ENCODE data around the gene EXOSC5.

EXOSC5 gene

DNA sequence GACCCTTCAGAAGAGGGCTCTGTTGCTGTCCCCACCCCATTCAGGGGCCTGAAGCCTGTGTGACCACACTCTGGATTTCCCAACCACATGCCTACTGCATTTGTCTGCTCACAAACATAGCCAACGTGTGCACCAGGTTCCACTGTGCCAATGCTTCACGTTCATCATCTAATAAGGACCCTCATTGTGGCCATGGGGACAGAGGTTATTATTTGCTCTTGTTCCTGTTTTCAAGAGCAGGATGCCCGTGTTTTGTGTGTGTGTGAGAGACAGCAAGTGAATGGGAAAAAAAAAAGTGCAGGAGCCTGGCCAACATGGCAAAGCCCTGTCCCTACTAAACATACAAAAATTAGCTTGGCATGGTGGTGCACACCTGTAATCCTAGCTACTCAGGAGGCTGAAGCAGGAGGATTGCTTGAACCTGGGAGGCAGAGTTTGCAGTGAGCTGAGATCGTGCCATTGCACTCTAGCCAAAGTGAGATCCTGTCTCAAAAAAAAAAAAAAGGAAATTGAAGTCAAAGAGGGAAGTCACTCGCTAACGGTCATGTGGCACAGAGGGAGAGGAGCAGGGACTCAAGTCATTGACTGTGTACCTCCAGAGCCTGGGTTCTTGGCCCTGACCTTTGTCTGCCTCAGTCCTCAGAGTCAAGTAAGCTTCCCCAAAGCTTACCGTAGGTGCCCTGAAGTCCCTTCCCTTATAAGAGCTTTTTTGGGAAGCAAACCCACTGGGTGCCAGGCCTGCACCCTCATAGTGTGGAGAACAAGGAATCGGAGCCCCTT, 23.1 kb upstream of the EXOSC5 start:
- H3K27ac ChIP-seq: peak overlapping the region in 1 of 2 donors; percentile 37
- no peak for DNase-seq (ENCODE audit: low spot score)
- TF ChIP-seq, protein P1, sequence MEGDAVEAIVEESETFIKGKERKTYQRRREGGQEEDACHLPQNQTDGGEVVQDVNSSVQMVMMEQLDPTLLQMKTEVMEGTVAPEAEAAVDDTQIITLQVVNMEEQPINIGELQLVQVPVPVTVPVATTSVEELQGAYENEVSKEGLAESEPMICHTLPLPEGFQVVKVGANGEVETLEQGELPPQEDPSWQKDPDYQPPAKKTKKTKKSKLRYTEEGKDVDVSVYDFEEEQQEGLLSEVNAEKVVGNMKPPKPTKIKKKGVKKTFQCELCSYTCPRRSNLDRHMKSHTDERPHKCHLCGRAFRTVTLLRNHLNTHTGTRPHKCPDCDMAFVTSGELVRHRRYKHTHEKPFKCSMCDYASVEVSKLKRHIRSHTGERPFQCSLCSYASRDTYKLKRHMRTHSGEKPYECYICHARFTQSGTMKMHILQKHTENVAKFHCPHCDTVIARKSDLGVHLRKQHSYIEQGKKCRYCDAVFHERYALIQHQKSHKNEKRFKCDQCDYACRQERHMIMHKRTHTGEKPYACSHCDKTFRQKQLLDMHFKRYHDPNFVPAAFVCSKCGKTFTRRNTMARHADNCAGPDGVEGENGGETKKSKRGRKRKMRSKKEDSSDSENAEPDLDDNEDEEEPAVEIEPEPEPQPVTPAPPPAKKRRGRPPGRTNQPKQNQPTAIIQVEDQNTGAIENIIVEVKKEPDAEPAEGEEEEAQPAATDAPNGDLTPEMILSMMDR (IDR thresholded peaks at IDR 0.05): no peak

DNA sequence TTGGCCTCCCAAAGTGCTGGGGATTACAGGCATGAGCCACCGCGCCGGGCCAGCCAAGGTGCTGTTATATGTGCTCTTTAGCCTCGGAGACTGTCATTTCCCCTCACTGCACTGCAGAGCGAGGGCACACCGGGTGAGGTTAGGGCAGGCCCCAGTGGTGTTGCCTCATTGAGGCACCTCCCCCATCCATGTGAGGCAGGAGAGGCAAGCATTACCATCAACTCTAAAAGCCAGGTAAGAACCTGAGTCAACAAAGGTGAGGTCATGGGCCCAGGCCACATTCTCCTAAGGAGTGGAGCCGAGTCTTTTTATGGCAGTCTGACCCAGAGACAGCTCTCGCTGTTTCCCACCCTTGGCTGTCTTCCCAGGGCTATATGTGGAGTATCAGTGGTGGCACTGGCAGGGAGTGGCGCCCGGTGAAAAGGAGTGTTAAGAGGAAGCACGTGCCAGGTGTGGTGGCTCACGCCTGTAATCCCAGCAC, 19.1 kb upstream of the EXOSC5 start:
- no peak for DNase-seq (ENCODE audit: low spot score)
- H3K27ac ChIP-seq: no peak overlapping the region
- H3K4me3 ChIP-seq: no peak overlapping the region
- TF ChIP-seq, protein P1 (IDR thresholded peaks at IDR 0.05): no peak

More for the DNA sequence above, 23.1 kb upstream of the EXOSC5 start:
- no peak overlapping the region for H3K4me3 ChIP-seq

DNA sequence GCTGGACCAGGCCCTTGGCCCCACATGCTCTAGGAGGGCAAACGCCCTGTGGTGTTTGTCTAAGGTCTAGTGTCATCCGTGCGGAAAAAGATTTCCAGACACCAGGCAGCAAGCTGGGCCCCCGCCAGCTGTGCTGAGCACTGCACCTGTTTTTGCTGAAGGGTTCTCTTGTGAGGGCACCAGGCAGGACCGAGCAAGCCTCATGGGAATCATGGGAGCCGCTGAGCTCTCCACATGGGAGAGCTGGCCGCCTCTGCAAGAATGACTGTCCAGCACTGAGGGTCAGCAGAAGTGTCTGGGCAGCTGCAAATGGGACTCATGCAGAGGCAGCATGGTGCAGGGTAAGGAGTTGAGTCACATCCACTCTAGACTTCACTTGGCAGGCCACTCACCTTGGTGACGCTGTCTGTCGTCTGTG, 18.0 kb upstream of the EXOSC5 start:
- H3K27ac ChIP-seq: no peak overlapping the region
- H3K4me3 ChIP-seq: no peak overlapping the region
- no peak for DNase-seq (ENCODE audit: low spot score)

DNA sequence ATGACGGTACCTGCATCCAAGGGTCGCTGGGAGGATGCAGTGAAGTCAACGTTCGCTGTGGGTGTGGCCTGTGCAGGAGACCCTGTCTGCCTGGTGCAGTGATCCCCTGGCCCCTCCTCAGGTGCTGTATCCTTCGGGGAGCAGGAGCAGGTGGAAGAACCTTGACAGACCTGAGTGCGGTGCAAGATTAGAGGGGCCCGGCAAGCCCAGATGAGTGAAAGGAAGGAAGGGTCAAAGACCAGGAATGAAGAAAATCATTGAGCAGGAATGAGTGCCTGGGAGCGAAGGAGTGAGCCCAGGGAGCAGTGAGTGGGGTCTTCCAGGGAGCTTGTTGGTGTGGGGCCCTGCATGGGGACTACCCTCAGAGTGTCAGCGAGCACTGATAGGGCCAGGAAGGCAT, 17.3 kb upstream of the EXOSC5 start:
- Histone ChIP-seq H3K4me3 (no peak overlapping the region), H3K27ac (no peak overlapping the region)
- DNase-seq (ENCODE audit: low spot score): no peak
- TF ChIP-seq, protein P1 (IDR thresholded peaks at IDR 0.05): no peak

More for the DNA sequence above, 18.0 kb upstream of the EXOSC5 start:
- TF ChIP-seq, protein P1 (IDR thresholded peaks at IDR 0.05): no peak

DNA sequence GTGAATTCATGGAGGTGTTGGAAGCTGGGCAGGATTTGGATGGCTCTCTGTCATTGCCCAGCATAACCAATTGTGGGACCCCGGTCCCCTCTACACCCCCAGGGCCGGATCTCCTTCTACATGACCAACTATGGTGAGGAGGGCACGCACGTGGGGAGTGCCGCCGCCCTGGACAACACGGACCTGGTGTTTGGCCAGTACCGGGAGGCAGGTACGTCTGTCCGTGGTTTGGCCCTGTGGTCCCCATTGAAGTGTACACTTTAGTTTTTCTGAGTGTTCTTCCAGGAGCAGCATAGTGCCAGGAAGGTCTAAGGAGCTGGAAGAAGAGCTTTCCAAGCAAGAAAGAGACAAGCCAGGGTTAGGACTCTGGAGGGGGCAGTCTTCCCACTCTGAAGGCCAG, 16.8 kb upstream of the EXOSC5 start:
- Histone ChIP-seq H3K27ac (no peak overlapping the region), H3K4me3 (no peak overlapping the region)
- DNase-seq (ENCODE audit: low spot score): no peak
- TF ChIP-seq, protein P1 (IDR thresholded peaks at IDR 0.05): no peak

DNA sequence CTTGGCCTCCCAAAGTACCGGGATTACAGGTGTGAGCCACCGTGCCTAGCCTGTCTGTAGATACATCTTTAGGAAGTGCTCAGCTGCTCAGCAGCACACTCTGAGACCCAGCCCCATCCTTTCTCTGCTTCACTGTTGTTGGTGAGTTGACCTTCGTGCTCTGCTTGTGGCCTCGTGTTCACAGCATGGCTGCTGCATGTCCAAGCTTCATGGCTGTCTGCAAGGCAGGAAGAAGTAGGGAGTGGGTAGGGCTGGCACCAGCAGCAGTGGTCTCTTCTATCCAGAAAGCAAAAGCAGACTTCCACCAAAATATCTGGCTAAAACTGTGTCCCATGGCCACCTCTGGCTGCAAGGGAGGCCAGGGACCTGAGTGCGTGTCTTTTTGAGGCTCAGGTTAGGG, 15.8 kb upstream of the EXOSC5 start:
- no peak overlapping the region for H3K27ac ChIP-seq
- TF ChIP-seq, protein P1 (IDR thresholded peaks at IDR 0.05): no peak
- no peak overlapping the region for H3K4me3 ChIP-seq
- DNase-seq (ENCODE audit: low spot score): no peak

DNA sequence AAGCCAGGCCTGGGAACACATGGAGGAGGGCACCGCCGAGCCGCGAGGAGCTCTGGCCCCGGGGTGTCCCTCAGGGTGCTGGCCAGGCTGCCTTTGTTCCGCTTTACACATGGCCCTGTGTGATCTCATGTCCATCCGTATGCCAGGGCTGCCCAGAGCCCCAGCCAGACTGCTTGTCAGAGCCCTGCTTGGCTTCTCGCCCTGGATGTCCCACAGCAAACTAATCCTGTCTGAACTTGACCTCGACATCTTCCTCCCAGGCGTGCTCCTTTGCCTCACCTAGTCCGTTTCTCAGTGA, 14.8 kb upstream of the EXOSC5 start:
- DNase-seq (ENCODE audit: low spot score): no peak
- Histone ChIP-seq H3K4me3 (no peak overlapping the region), H3K27ac (no peak overlapping the region)
- TF ChIP-seq, protein P1 (IDR thresholded peaks at IDR 0.05): no peak

Measured in coronary artery (tissue), 2 donors.